RCC 7860 (cell line): ENCODE results near the gene PARVG.

Experiments
- DNase-seq: peaks from one replicate; pipeline ENCODE4 v3.0.0-alpha.2; 2015; ENCODE audit warnings: low spot score
- FAIRE-seq: peaks from 2 replicates; lab custom pipeline; 2012; peaks lifted over from hg19 to GRCh38; lab: Jason Lieb, UNC

PARVG gene

GRCh38 chr22:44193535-44193891 lies 12.8 kb downstream of the PARVG start:
- DNase-seq (peak; percentile 21), FAIRE-seq (peak; percentile 58)

- FAIRE-seq (no peak), DNase-seq (no peak)
Measured at GRCh38 chr22:44194569-44194968, 13.8 kb downstream of the PARVG start.

GRCh38 chr22:44195189-44195871 lies 14.6 kb downstream of the PARVG start:
- DNase-seq: no peak
- no peak for FAIRE-seq

- DNase-seq: no peak
- no peak for FAIRE-seq
Measured at GRCh38 chr22:44196241-44196640, 15.5 kb downstream of the PARVG start.

GRCh38 chr22:44196731-44197131 lies 16.0 kb downstream of the PARVG start:
- no peak for FAIRE-seq
- no peak for DNase-seq

- DNase-seq (no peak), FAIRE-seq (no peak)
Measured at GRCh38 chr22:44197271-44197670, 16.5 kb downstream of the PARVG start.

GRCh38 chr22:44199164-44199563 lies 18.4 kb downstream of the PARVG start:
- FAIRE-seq (no peak), DNase-seq (no peak)

GRCh38 chr22:44199866-44200265 lies 19.1 kb downstream of the PARVG start:
- no peak for FAIRE-seq
- DNase-seq: no peak

- DNase-seq (no peak), FAIRE-seq (no peak)
Measured at GRCh38 chr22:44200451-44200850, 19.7 kb downstream of the PARVG start.

GRCh38 chr22:44200855-44201550 lies 20.3 kb downstream of the PARVG start:
- FAIRE-seq: no peak
- no peak for DNase-seq

GRCh38 chr22:44201665-44202064 lies 20.9 kb downstream of the PARVG start:
- FAIRE-seq: no peak
- no peak for DNase-seq

GRCh38 chr22:44202261-44202789 lies 21.6 kb downstream of the PARVG start:
- FAIRE-seq (no peak), DNase-seq (peak; percentile 30)

GRCh38 chr22:44203203-44203602 lies 22.5 kb downstream of the PARVG start:
- FAIRE-seq (no peak), DNase-seq (no peak)

- no peak for FAIRE-seq
- DNase-seq: no peak
Measured at GRCh38 chr22:44204739-44205515, 24.2 kb downstream of the PARVG start.

- FAIRE-seq: no peak
- no peak for DNase-seq
Measured at GRCh38 chr22:44205516-44206329, 25.0 kb downstream of the PARVG start.

- FAIRE-seq (no peak), DNase-seq (no peak)
Measured at GRCh38 chr22:44206330-44206645, 25.6 kb downstream of the PARVG start.

GRCh38 chr22:44206696-44207095 lies 26.0 kb downstream of the PARVG start:
- no peak for FAIRE-seq

GRCh38 chr22:44207173-44207980 lies 26.7 kb downstream of the PARVG start:
- FAIRE-seq (no peak), DNase-seq (no peak)

More at GRCh38 chr22:44206696-44207095, 26.0 kb downstream of the PARVG start:
- no peak for DNase-seq

- FAIRE-seq: no peak
- DNase-seq: no peak
Measured at GRCh38 chr22:44207981-44208317, 27.2 kb downstream of the PARVG start.

- DNase-seq (no peak), FAIRE-seq (no peak)
Measured at GRCh38 chr22:44209343-44209742, 28.6 kb downstream of the PARVG start.
